GM19193 (cell line): Measurements from ENCODE around the gene SULF2.

Experiments used
- POLR2A ChIP-seq: IDR thresholded peaks from 4 replicates; pipeline ENCODE4 v1.6.1; 2011; ENCODE audit not compliant: insufficient read depth, insufficient read length; ENCODE audit errors: extremely low read depth

The SULF2 gene

GRCh38 chr20:47694021-47694818, 91.1 kb downstream of the SULF2 start:
- TF ChIP-seq POLR2A = no peak

- TF ChIP-seq POLR2A = no peak
These were observed 93.7 kb downstream of the SULF2 start for GRCh38 chr20:47691625-47692024.

- TF ChIP-seq POLR2A = no peak
These were observed 95.5 kb downstream of the SULF2 start for GRCh38 chr20:47689731-47690130.

- no peak for TF ChIP-seq POLR2A
These were observed 96.6 kb downstream of the SULF2 start for GRCh38 chr20:47688385-47689381.

- TF ChIP-seq POLR2A = no peak
These were observed 97.9 kb downstream of the SULF2 start for GRCh38 chr20:47687095-47687987.

- TF ChIP-seq POLR2A = no peak
These were observed 98.7 kb downstream of the SULF2 start for GRCh38 chr20:47686545-47686944.

GRCh38 chr20:47684306-47685080, 100.8 kb downstream of the SULF2 start:
- TF ChIP-seq POLR2A = no peak

GRCh38 chr20:47682916-47683315, 102.4 kb downstream of the SULF2 start:
- TF ChIP-seq POLR2A = no peak

GRCh38 chr20:47682028-47682783, 103.1 kb downstream of the SULF2 start:
- TF ChIP-seq POLR2A = no peak

- TF ChIP-seq POLR2A = no peak
These were observed 104.3 kb downstream of the SULF2 start for GRCh38 chr20:47680804-47681529.

GRCh38 chr20:47679462-47679861, 105.8 kb downstream of the SULF2 start:
- TF ChIP-seq POLR2A = no peak

GRCh38 chr20:47678536-47678935, 106.7 kb downstream of the SULF2 start:
- no peak for TF ChIP-seq POLR2A
